ENCODE data around the gene DSP. TPM values are rescaled to one million over a fixed set of nuclear protein-coding genes. Genes with fewer than 3 reads are reported as not detected.
A peak's percentile ranks its signal among the peaks of the same experiment; 100 is the strongest.

The DSP gene
- total RNA-seq, 1 donor from 2014 or later, result 464 TPM

- Mint-ChIP-seq H3K36me3 (ENCODE audit: low read depth) (peaks cover 6% of the 10 kb centered on the region), H3K4me1 (ENCODE audit: low read depth) (peaks cover 65% of the 10 kb centered on the region), H3K27ac (ENCODE audit: unreplicated experiment) (peak overlapping the region; percentile 90), H3K27me3 (ENCODE audit: low read depth) (no peaks in the 10 kb centered on the region), H3K9me3 (ENCODE audit: low read depth) (no peaks in the 10 kb centered on the region), H3K4me3 (ENCODE audit: unreplicated experiment) (peak overlapping the region; percentile 95)
- no peak for TF ChIP-seq CTCF (IDR thresholded peaks at IDR 0.05)
- no peak for DNase-seq (ENCODE audit: low spot score)
These were observed 876 bp upstream of the DSP start for GRCh38 chr6:7540595-7540994.

- DNase-seq (ENCODE audit: low spot score), result no peak
- peaks cover 67% of the 10 kb centered on the region for H3K4me1 Mint-ChIP-seq (ENCODE audit: low read depth)
- H3K27me3 Mint-ChIP-seq (ENCODE audit: low read depth), result no peaks in the 10 kb centered on the region
- peaks cover 10% of the 10 kb centered on the region for H3K36me3 Mint-ChIP-seq (ENCODE audit: low read depth)
- peak overlapping the region; percentile 95 for H3K4me3 Mint-ChIP-seq (ENCODE audit: unreplicated experiment)
- TF ChIP-seq CTCF (IDR thresholded peaks at IDR 0.05), result no peak
- peak overlapping the region; percentile 91 for H3K27ac Mint-ChIP-seq (ENCODE audit: unreplicated experiment)
- H3K9me3 Mint-ChIP-seq (ENCODE audit: low read depth), result no peaks in the 10 kb centered on the region
These were observed 798 bp downstream of the DSP start for GRCh38 chr6:7542065-7542873.

GRCh38 chr6:7542874-7543624, 1.6 kb downstream of the DSP start:
- no peak for DNase-seq (ENCODE audit: low spot score)
- Mint-ChIP-seq H3K4me1 (ENCODE audit: low read depth) (peaks cover 66% of the 10 kb centered on the region), H3K27me3 (ENCODE audit: low read depth) (no peaks in the 10 kb centered on the region), H3K27ac (ENCODE audit: unreplicated experiment) (peak overlapping the region; percentile 91), H3K9me3 (ENCODE audit: low read depth) (no peaks in the 10 kb centered on the region), H3K4me3 (ENCODE audit: unreplicated experiment) (peak overlapping the region; percentile 95), H3K36me3 (ENCODE audit: low read depth) (peaks cover 13% of the 10 kb centered on the region)
- TF ChIP-seq CTCF (IDR thresholded peaks at IDR 0.05), result no peak

GRCh38 chr6:7543789-7544424, 2.4 kb downstream of the DSP start:
- Mint-ChIP-seq H3K9me3 (ENCODE audit: low read depth) (no peaks in the 10 kb centered on the region), H3K36me3 (ENCODE audit: low read depth) (peaks cover 15% of the 10 kb centered on the region), H3K4me3 (ENCODE audit: unreplicated experiment) (peak overlapping the region; percentile 95), H3K27me3 (ENCODE audit: low read depth) (no peaks in the 10 kb centered on the region), H3K4me1 (ENCODE audit: low read depth) (peaks cover 66% of the 10 kb centered on the region), H3K27ac (ENCODE audit: unreplicated experiment) (peak overlapping the region; percentile 91)
- no peak for TF ChIP-seq CTCF (IDR thresholded peaks at IDR 0.05)
- no peak for DNase-seq (ENCODE audit: low spot score)

GRCh38 chr6:7544597-7544996, 3.1 kb downstream of the DSP start:
- TF ChIP-seq CTCF (IDR thresholded peaks at IDR 0.05), result no peak
- peaks cover 17% of the 10 kb centered on the region for H3K36me3 Mint-ChIP-seq (ENCODE audit: low read depth)
- no peak for DNase-seq (ENCODE audit: low spot score)
- no peaks in the 10 kb centered on the region for H3K27me3 Mint-ChIP-seq (ENCODE audit: low read depth)
- H3K9me3 Mint-ChIP-seq (ENCODE audit: low read depth), result no peaks in the 10 kb centered on the region
- H3K4me1 Mint-ChIP-seq (ENCODE audit: low read depth), result peaks cover 69% of the 10 kb centered on the region
- peak overlapping the region; percentile 95 for H3K4me3 Mint-ChIP-seq (ENCODE audit: unreplicated experiment)
- peak overlapping the region; percentile 91 for H3K27ac Mint-ChIP-seq (ENCODE audit: unreplicated experiment)
